A172 (cell line): ENCODE measurements around the gene RSRC2. TPM values are rescaled to one million over a fixed set of nuclear protein-coding genes. Genes with fewer than 3 reads are reported as not detected.
"Not testable (repeated sequence)": the region's sequence is repeated elsewhere in the genome, so short reads cannot be mapped to it uniquely, and the experiment has no call there.

Source experiments
- DNase-seq: peaks from one replicate; pipeline ENCODE4 v3.0.0-alpha.2; 2015; ENCODE audit warnings: low spot score
- total RNA-seq: library from RNA; depleted of rRNA; stranded (reverse); fragments of >200 nt; shearing (Covaris generic); gene quantifications from 2 replicates; pipeline ENCODE4 v1.2.3, GENCODE V29; 2014

Gene RSRC2
- total RNA-seq, 1 experiment from 2014 or later, result 69.1 TPM

DNA sequence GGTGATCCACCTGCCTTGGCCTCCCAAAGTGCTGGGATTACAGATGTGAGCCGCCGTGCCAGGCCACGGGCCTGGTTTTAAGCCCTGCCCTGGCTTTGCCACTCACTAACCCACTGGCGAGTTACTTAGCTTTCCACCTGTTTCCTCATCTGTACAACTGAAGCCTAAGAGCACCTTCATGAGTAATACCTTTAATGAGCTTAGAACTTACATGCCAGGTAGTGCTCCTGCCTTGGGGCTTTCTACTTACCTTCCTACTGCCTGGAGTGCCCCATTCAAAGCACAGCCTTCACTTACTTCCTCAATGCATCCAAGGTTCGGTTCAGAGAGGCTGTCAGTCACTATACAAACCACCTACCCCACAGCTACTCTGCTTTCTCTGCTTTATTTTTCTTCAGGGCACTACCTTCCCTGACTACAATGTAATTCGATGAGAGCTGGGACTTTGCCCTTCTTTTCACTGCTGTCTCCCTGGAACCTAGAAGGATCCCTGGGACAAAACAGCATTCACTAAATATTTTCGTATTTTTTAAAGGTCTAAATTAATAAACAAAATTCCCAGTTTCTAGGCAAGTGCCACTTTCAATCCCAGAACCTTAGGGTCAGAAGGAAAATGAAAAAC is 39.8 kb downstream of the RSRC2 start:
- DNase-seq, result no peak

DNA sequence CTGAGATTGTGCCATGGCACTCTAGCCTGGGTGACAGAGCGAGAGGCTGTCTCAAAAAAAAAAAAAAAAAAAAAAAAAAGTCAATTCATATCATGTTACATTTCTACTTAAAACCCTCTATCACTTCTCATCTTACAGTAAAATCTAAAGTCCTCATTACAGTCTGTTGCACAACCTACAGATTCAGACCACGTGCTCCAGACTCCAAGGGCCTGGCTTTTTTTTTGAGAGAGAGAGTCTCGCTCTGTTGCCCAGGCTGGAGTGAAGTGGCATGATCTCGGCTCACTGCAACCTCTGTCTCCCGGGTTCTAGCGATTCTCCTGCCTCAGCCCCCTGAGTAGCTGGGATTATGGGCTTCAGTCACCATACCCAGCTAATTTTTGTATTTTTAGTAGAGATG is 40.4 kb downstream of the RSRC2 start:
- DNase-seq, result not testable (repeated sequence)

GRCh38 chr12:122484385-122484784 is 42.4 kb downstream of the RSRC2 start:
- DNase-seq, result not testable (repeated sequence)

DNA sequence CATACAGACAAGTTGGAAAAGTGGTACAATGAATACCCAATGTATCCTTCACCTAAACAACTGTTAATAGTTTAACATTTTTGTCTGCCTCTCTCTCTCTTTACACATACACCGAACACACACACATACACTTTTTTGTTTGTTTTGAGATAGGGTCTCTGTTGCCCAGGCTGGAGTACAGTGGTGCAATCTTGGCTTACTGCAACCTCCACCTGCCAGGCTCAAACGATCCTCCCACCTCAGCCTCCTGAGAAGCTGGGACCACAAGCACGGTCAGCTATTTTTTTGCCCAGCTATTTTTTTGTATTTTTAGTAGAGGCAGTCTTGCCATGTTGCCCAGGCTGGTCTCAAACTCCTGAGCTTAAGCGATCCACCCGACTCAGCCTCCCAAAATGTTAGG is 42.8 kb downstream of the RSRC2 start:
- DNase-seq, result no peak

- DNase-seq, result no peak
These were observed 44.9 kb downstream of the RSRC2 start for GRCh38 chr12:122481861-122482260.

GRCh38 chr12:122480753-122481152 is 46.0 kb downstream of the RSRC2 start:
- no peak for DNase-seq

GRCh38 chr12:122474324-122474716 is 52.4 kb downstream of the RSRC2 start:
- DNase-seq, result no peak

- peak; percentile 68 for DNase-seq
These were observed 53.0 kb downstream of the RSRC2 start for GRCh38 chr12:122473543-122474323.

- peak; percentile 49 for DNase-seq
These were observed 55.2 kb downstream of the RSRC2 start for GRCh38 chr12:122471324-122472226.

GRCh38 chr12:122470576-122470975 is 56.2 kb downstream of the RSRC2 start:
- not testable (repeated sequence) for DNase-seq

GRCh38 chr12:122469856-122470255 is 56.9 kb downstream of the RSRC2 start:
- DNase-seq, result not testable (repeated sequence)

DNA sequence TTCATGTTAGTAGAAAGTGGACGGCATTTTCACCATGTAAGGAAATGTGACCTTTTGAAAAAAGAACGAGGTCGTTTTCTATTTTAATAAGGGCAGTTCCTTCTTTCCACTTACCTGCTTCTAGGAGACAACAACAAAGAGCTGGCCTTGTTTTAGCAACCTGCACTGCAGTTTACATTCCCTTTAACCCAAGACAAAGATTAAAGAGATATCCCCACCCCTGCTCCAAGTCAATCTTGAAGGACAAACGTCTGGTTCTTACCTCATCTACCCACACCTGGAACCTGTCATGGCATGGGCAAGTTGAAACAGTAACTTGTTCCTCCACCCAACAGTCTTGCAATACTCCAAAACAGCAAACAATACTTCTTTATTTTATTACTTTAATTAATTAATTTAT is 58.8 kb downstream of the RSRC2 start:
- no peak for DNase-seq

GRCh38 chr12:122464317-122465042 is 62.3 kb downstream of the RSRC2 start:
- DNase-seq, result peak; percentile 98

- DNase-seq, result no peak
These were observed 66.1 kb downstream of the RSRC2 start for GRCh38 chr12:122460641-122461040.

GRCh38 chr12:122460061-122460460 is 66.7 kb downstream of the RSRC2 start:
- DNase-seq, result no peak

DNA sequence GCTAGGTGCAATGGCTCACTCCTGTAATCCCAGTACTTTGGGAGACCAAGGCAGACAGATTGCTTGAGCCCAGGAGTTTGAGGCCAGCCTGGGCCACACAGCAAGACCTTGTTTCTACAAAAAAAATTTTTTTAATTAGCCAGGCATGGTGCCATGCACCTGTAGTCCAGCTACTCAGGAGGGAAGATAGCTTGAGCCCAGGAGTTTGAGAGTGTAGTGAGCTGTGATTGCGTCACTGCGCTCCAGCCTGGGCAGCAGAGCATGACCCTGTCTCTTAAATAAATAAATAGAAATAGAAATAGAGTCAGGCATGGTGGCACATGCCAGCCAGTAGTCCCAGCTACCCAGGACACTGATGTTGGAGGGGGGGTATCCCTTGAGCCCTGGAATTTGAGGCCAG is 67.5 kb downstream of the RSRC2 start:
- no peak for DNase-seq

GRCh38 chr12:122458105-122459035 is 68.4 kb downstream of the RSRC2 start:
- no peak for DNase-seq

- DNase-seq, result no peak
These were observed 69.1 kb downstream of the RSRC2 start for GRCh38 chr12:122457627-122458026.

GRCh38 chr12:122454739-122455138 is 72.0 kb downstream of the RSRC2 start:
- DNase-seq, result no peak

DNA sequence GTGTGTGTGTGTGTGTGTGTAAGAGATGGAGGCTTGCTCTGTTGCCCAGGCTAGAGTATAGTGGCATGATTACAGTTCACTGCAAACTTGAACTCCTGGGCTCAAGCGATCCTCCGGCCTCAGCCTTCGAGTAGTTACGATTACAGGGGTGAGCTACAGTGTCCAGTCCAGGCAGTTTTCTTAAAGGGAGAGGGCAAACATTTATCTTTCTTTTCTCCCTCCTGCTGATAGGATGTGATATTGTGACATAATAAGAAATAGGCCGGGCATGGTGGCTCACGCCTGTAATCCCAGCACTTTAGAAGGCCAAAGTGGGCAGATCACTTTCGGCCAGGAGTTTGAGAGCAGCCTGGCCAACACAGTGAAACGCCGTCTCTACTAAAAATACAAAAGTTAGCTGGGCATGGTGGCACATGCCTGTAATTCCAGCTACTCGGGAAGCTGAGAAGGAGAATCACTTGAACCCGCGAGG is 72.5 kb downstream of the RSRC2 start:
- no peak for DNase-seq
